HUES64 (cell line): ENCODE measurements around the gene TTLL7. TPM values are rescaled to one million over a fixed set of nuclear protein-coding genes. Genes with fewer than 3 reads are reported as not detected.

ENCODE experiments used
- H3K27ac ChIP-seq: 2 replicates; pipeline ENCODE4 v1.7.0; 2013; ENCODE audit warnings: low read depth, low read length, inconsistent platforms
- H3K27me3 ChIP-seq: 2 replicates; pipeline ENCODE4 v1.6.1; 2013; ENCODE audit warnings: mild to moderate bottlenecking, low read length; ENCODE audit not compliant: insufficient read depth
- H3K36me3 ChIP-seq: 2 replicates; pipeline ENCODE4 v1.6.1; 2013; ENCODE audit warnings: mild to moderate bottlenecking, low read length; ENCODE audit not compliant: insufficient read depth
- H3K4me1 ChIP-seq: 2 replicates; pipeline ENCODE4 v1.6.1; 2013; ENCODE audit warnings: mild to moderate bottlenecking, low read length, moderate library complexity; ENCODE audit not compliant: insufficient read depth
- H3K4me3 ChIP-seq: 2 replicates; pipeline ENCODE4 v1.5.1; 2013; ENCODE audit warnings: mild to moderate bottlenecking, low read length, moderate library complexity
- H3K9ac ChIP-seq: 2 replicates; pipeline ENCODE4 v1.6.1; 2013; ENCODE audit warnings: mild to moderate bottlenecking, low read depth, low read length
- H3K9me3 ChIP-seq: 2 replicates; pipeline ENCODE4 v1.6.1; 2013; ENCODE audit warnings: low read depth, low read length; ENCODE audit not compliant: insufficient read depth
- WGBS: fragments of 150-250, 120-280 bp; methylation state at CpG from one replicate; pipeline ENCODE4 v1.1.7; 2013; ENCODE audit warnings: missing lambda C conversion rate; 5-methylcytosine and 5-hydroxymethylcytosine counted together
- polyA plus RNA-seq, 2 experiments: library from polyadenylated mRNA; stranded (reverse); fragments of 50-300 nt; gene quantifications; one replicate each; pipeline ENCODE4 v1.2.3, GENCODE V29; 2013

The TTLL7 gene
- 1.9 TPM for polyA plus RNA-seq (2013, experiment 1 of 2)
- polyA plus RNA-seq (2013, experiment 2 of 2), result 3.1 TPM

GRCh38 chr1:83998498-83999315, at the start of gene TTLL7:
Gene TTLL7 (minus strand): TSS chr1:83999132. CDS start chr1:83952211, 46,921 bp downstream.
- Histone ChIP-seq H3K9ac (peak within 1 kb of the TSS; percentile 98), H3K4me3 (peak within 1 kb of the TSS; percentile 81), H3K4me1 (no peaks in the 10 kb centered on the region), H3K27me3 (peaks cover 76% of the 10 kb centered on the region), H3K36me3 (no peaks in the 10 kb centered on the region), H3K9me3 (no peaks in the 10 kb centered on the region), H3K27ac (no peak within 1 kb of the TSS)
- WGBS, result under 1% methylated on average over 73 of the region's 73 CpGs

GRCh38 chr1:84042461-84042860, 43.5 kb upstream of the TTLL7 start:
- H3K9ac ChIP-seq, result no peak overlapping the region
- H3K4me1 ChIP-seq, result no peaks in the 10 kb centered on the region
- H3K4me3 ChIP-seq, result no peak overlapping the region
- no peaks in the 10 kb centered on the region for H3K9me3 ChIP-seq
- no peak overlapping the region for H3K27ac ChIP-seq
- H3K36me3 ChIP-seq, result no peaks in the 10 kb centered on the region
- H3K27me3 ChIP-seq, result peaks cover 26% of the 10 kb centered on the region

- H3K27me3 ChIP-seq, result peaks cover 44% of the 10 kb centered on the region
- no peak overlapping the region for H3K4me3 ChIP-seq
- no peaks in the 10 kb centered on the region for H3K4me1 ChIP-seq
- WGBS, result 80% methylated on average over 9 of the region's 9 CpGs
- H3K9me3 ChIP-seq, result no peaks in the 10 kb centered on the region
- no peaks in the 10 kb centered on the region for H3K36me3 ChIP-seq
- no peak overlapping the region for H3K27ac ChIP-seq
- no peak overlapping the region for H3K9ac ChIP-seq
Observed at GRCh38 chr1:84037758-84038611, 39.1 kb upstream of the TTLL7 start.

- no peak overlapping the region for H3K4me3 ChIP-seq
- 73% methylated on average over 1 of the region's 1 CpG for WGBS
- no peak overlapping the region for H3K27ac ChIP-seq
- H3K9me3 ChIP-seq, result 0 out of 2 replicates have a peak, but pooled peaks cover 2% of the 10 kb centered on the region
- no peaks in the 10 kb centered on the region for H3K36me3 ChIP-seq
- H3K27me3 ChIP-seq, result peaks cover 85% of the 10 kb centered on the region
- H3K4me1 ChIP-seq, result no peaks in the 10 kb centered on the region
- H3K9ac ChIP-seq, result no peak overlapping the region
Observed at GRCh38 chr1:84031802-84032327, 32.9 kb upstream of the TTLL7 start.

GRCh38 chr1:84027368-84027767, 28.4 kb upstream of the TTLL7 start:
- 63% methylated on average over 2 of the region's 2 CpGs for WGBS
- Histone ChIP-seq H3K36me3 (no peaks in the 10 kb centered on the region), H3K9ac (no peak overlapping the region), H3K27ac (no peak overlapping the region), H3K9me3 (0 out of 2 replicates have a peak, but pooled peaks cover 4% of the 10 kb centered on the region), H3K4me3 (no peak overlapping the region), H3K4me1 (no peaks in the 10 kb centered on the region), H3K27me3 (peaks cover 98% of the 10 kb centered on the region)

- 90% methylated on average over 3 of the region's 3 CpGs for WGBS
- H3K4me1 ChIP-seq, result no peaks in the 10 kb centered on the region
- H3K9me3 ChIP-seq, result 0 out of 2 replicates have a peak, but pooled peaks cover 9% of the 10 kb centered on the region
- no peak overlapping the region for H3K9ac ChIP-seq
- H3K36me3 ChIP-seq, result no peaks in the 10 kb centered on the region
- peaks cover 92% of the 10 kb centered on the region for H3K27me3 ChIP-seq
- no peak overlapping the region for H3K27ac ChIP-seq
- H3K4me3 ChIP-seq, result no peak overlapping the region
Observed at GRCh38 chr1:84025966-84026365, 27.0 kb upstream of the TTLL7 start.

GRCh38 chr1:84021822-84022221, 22.9 kb upstream of the TTLL7 start:
- H3K4me1 ChIP-seq, result no peaks in the 10 kb centered on the region
- 93% methylated on average over 5 of the region's 6 CpGs for WGBS
- no peaks in the 10 kb centered on the region for H3K36me3 ChIP-seq
- peaks cover 80% of the 10 kb centered on the region for H3K27me3 ChIP-seq
- no peak overlapping the region for H3K27ac ChIP-seq
- H3K4me3 ChIP-seq, result no peak overlapping the region
- H3K9ac ChIP-seq, result no peak overlapping the region
- 0 out of 2 replicates have a peak, but pooled peaks cover 7% of the 10 kb centered on the region for H3K9me3 ChIP-seq

GRCh38 chr1:84020151-84020550, 21.2 kb upstream of the TTLL7 start:
- H3K9ac ChIP-seq, result no peak overlapping the region
- no peaks in the 10 kb centered on the region for H3K36me3 ChIP-seq
- no peak overlapping the region for H3K27ac ChIP-seq
- H3K9me3 ChIP-seq, result 0 out of 2 replicates have a peak, but pooled peaks cover 7% of the 10 kb centered on the region
- no peaks in the 10 kb centered on the region for H3K4me1 ChIP-seq
- no peak overlapping the region for H3K4me3 ChIP-seq
- peaks cover 66% of the 10 kb centered on the region for H3K27me3 ChIP-seq
- WGBS, result 70% methylated on average over 3 of the region's 3 CpGs

GRCh38 chr1:84019217-84019616, 20.3 kb upstream of the TTLL7 start:
- no peaks in the 10 kb centered on the region for H3K36me3 ChIP-seq
- no peak overlapping the region for H3K9ac ChIP-seq
- no peak overlapping the region for H3K27ac ChIP-seq
- peaks cover 57% of the 10 kb centered on the region for H3K27me3 ChIP-seq
- H3K4me3 ChIP-seq, result no peak overlapping the region
- H3K4me1 ChIP-seq, result no peaks in the 10 kb centered on the region
- WGBS, result 83% methylated on average over 1 of the region's 1 CpG
- H3K9me3 ChIP-seq, result 0 out of 2 replicates have a peak, but pooled peaks cover 7% of the 10 kb centered on the region

- Histone ChIP-seq H3K4me1 (no peaks in the 10 kb centered on the region), H3K36me3 (no peaks in the 10 kb centered on the region), H3K27ac (no peak overlapping the region), H3K9ac (no peak overlapping the region), H3K27me3 (peaks cover 23% of the 10 kb centered on the region), H3K9me3 (no peaks in the 10 kb centered on the region), H3K4me3 (no peak overlapping the region)
- 71% methylated on average over 3 of the region's 3 CpGs for WGBS
Observed at GRCh38 chr1:84013708-84014107, 14.8 kb upstream of the TTLL7 start.

GRCh38 chr1:84012018-84012417, 13.1 kb upstream of the TTLL7 start:
- Histone ChIP-seq H3K27me3 (peaks cover 18% of the 10 kb centered on the region), H3K36me3 (no peaks in the 10 kb centered on the region), H3K27ac (no peak overlapping the region), H3K9me3 (no peaks in the 10 kb centered on the region), H3K4me3 (no peak overlapping the region), H3K9ac (no peak overlapping the region), H3K4me1 (no peaks in the 10 kb centered on the region)
- 91% methylated on average over 3 of the region's 3 CpGs for WGBS
